ENCODE data around the gene GPR34.
"Not testable (repeated sequence)": the region's sequence is repeated elsewhere in the genome, so short reads cannot be mapped to it uniquely, and the experiment has no call there.

Gene GPR34

GRCh38 chrX:41703574-41704029 lies 14.8 kb downstream of the GPR34 start:
- DNase-seq = no peak

GRCh38 chrX:41705042-41705441 lies 16.3 kb downstream of the GPR34 start:
- no peak for DNase-seq

GRCh38 chrX:41705680-41706374 lies 17.1 kb downstream of the GPR34 start:
- DNase-seq = no peak

- DNase-seq = no peak
These were observed 18.4 kb downstream of the GPR34 start for GRCh38 chrX:41707218-41707617.

GRCh38 chrX:41708486-41708885 lies 19.7 kb downstream of the GPR34 start:
- DNase-seq = no peak

GRCh38 chrX:41711021-41711667 lies 22.4 kb downstream of the GPR34 start:
- DNase-seq = no peak

- DNase-seq = no peak
These were observed 27.4 kb downstream of the GPR34 start for GRCh38 chrX:41716222-41716621.

GRCh38 chrX:41716767-41717473 lies 28.1 kb downstream of the GPR34 start:
- DNase-seq = no peak

GRCh38 chrX:41718481-41719235 lies 29.9 kb downstream of the GPR34 start:
- no peak for DNase-seq

GRCh38 chrX:41719610-41720009 lies 30.8 kb downstream of the GPR34 start:
- DNase-seq = not testable (repeated sequence)

GRCh38 chrX:41720125-41720779 lies 31.5 kb downstream of the GPR34 start:
- DNase-seq = no peak

- no peak for DNase-seq
These were observed 32.8 kb downstream of the GPR34 start for GRCh38 chrX:41721590-41721989.

GRCh38 chrX:41722214-41722613 lies 33.4 kb downstream of the GPR34 start:
- no peak for DNase-seq

GRCh38 chrX:41722816-41723618 lies 34.2 kb downstream of the GPR34 start:
- no peak for DNase-seq

- no peak for DNase-seq
These were observed 35.1 kb downstream of the GPR34 start, which contains the start of gene GPR82 for GRCh38 chrX:41723826-41724225. TSS of gene GPR82 (plus strand) at chrX:41724181. CDS start at chrX:41727027, 2,846 bp downstream.

- DNase-seq = no peak
These were observed 39.4 kb downstream of the GPR34 start for GRCh38 chrX:41728125-41728524.

- no peak for DNase-seq
These were observed 41.3 kb downstream of the GPR34 start for GRCh38 chrX:41730081-41730480.

GRCh38 chrX:41732260-41732659 lies 43.5 kb downstream of the GPR34 start:
- no peak for DNase-seq

GRCh38 chrX:41733939-41734338 lies 45.2 kb downstream of the GPR34 start:
- DNase-seq = no peak

GRCh38 chrX:41734530-41734929 lies 45.8 kb downstream of the GPR34 start:
- DNase-seq = no peak

GRCh38 chrX:41737065-41737464 lies 48.3 kb downstream of the GPR34 start:
- no peak for DNase-seq

GRCh38 chrX:41739871-41740270 lies 51.1 kb downstream of the GPR34 start:
- no peak for DNase-seq

Measured in NCI-H2081 treated with DMSO at 0.1 percent for 48 hours (cell line).